ENCODE data around the gene TLE2. TPM values are rescaled to one million over a fixed set of nuclear protein-coding genes. Genes with fewer than 3 reads are reported as not detected.

Gene TLE2
- total RNA-seq, 1 experiment from 2014 or later = 19.2 TPM

GRCh38 chr19:2986951-2987524, 42.0 kb downstream of the TLE2 start:
- Histone ChIP-seq H3K4me1 (replicated peaks) (peaks cover 21% of the 10 kb centered on the region), H3K27me3 (replicated peaks) (no peaks in the 10 kb centered on the region), H3K9me3 (replicated peaks) (no peaks in the 10 kb centered on the region), H3K27ac (no peak overlapping the region), H3K4me3 (no peak overlapping the region), H3K36me3 (no peaks in the 10 kb centered on the region)
- no peak for DNase-seq (ENCODE audit: low read depth in 1 of 2, low spot score in 2 of 2)

- Histone ChIP-seq H3K9me3 (replicated peaks) (no peaks in the 10 kb centered on the region), H3K27me3 (replicated peaks) (no peaks in the 10 kb centered on the region), H3K36me3 (no peaks in the 10 kb centered on the region), H3K4me1 (replicated peaks) (peaks cover 21% of the 10 kb centered on the region), H3K4me3 (peak overlapping the region; percentile 40), H3K27ac (no peak overlapping the region)
- DNase-seq (ENCODE audit: low read depth in 1 of 2, low spot score in 2 of 2) = no peak
Measured at GRCh38 chr19:2984215-2984528, 44.9 kb downstream of the TLE2 start.

- Histone ChIP-seq H3K4me1 (replicated peaks) (peaks cover 21% of the 10 kb centered on the region), H3K27me3 (replicated peaks) (no peaks in the 10 kb centered on the region), H3K27ac (no peak overlapping the region), H3K9me3 (replicated peaks) (no peaks in the 10 kb centered on the region), H3K4me3 (peak overlapping the region; percentile 40), H3K36me3 (no peaks in the 10 kb centered on the region)
- peak; percentile 54 to 58 for DNase-seq (ENCODE audit: low read depth in 1 of 2, low spot score in 2 of 2)
Measured at GRCh38 chr19:2983351-2984214, 45.5 kb downstream of the TLE2 start.

GRCh38 chr19:2982983-2983350, 46.1 kb downstream of the TLE2 start:
- Histone ChIP-seq H3K4me1 (replicated peaks) (peaks cover 23% of the 10 kb centered on the region), H3K27me3 (replicated peaks) (no peaks in the 10 kb centered on the region), H3K4me3 (no peak overlapping the region), H3K9me3 (replicated peaks) (no peaks in the 10 kb centered on the region), H3K27ac (no peak overlapping the region), H3K36me3 (no peaks in the 10 kb centered on the region)
- no peak for DNase-seq (ENCODE audit: low read depth in 1 of 2, low spot score in 2 of 2)

GRCh38 chr19:2982561-2982960, 46.5 kb downstream of the TLE2 start:
- Histone ChIP-seq H3K4me1 (replicated peaks) (peaks cover 27% of the 10 kb centered on the region), H3K4me3 (no peak overlapping the region), H3K9me3 (replicated peaks) (no peaks in the 10 kb centered on the region), H3K36me3 (no peaks in the 10 kb centered on the region), H3K27ac (no peak overlapping the region), H3K27me3 (replicated peaks) (no peaks in the 10 kb centered on the region)
- no peak for DNase-seq (ENCODE audit: low read depth in 1 of 2, low spot score in 2 of 2)

GRCh38 chr19:2981898-2982297, 47.2 kb downstream of the TLE2 start:
- no peaks in the 10 kb centered on the region for H3K9me3 ChIP-seq (replicated peaks)
- peaks cover 29% of the 10 kb centered on the region for H3K4me1 ChIP-seq (replicated peaks)
- no peak overlapping the region for H3K27ac ChIP-seq
- DNase-seq (ENCODE audit: low read depth in 1 of 2, low spot score in 2 of 2) = no peak
- H3K36me3 ChIP-seq = no peaks in the 10 kb centered on the region
- H3K4me3 ChIP-seq = no peak overlapping the region
- no peaks in the 10 kb centered on the region for H3K27me3 ChIP-seq (replicated peaks)

GRCh38 chr19:2978772-2979171, 50.3 kb downstream of the TLE2 start:
- DNase-seq (ENCODE audit: low read depth in 1 of 2, low spot score in 2 of 2) = no peak
- Histone ChIP-seq H3K4me3 (no peak overlapping the region), H3K9me3 (replicated peaks) (no peaks in the 10 kb centered on the region), H3K4me1 (replicated peaks) (peaks cover 26% of the 10 kb centered on the region), H3K27me3 (replicated peaks) (no peaks in the 10 kb centered on the region), H3K36me3 (no peaks in the 10 kb centered on the region), H3K27ac (no peak overlapping the region)

- no peaks in the 10 kb centered on the region for H3K27me3 ChIP-seq (replicated peaks)
- H3K36me3 ChIP-seq = no peaks in the 10 kb centered on the region
- no peaks in the 10 kb centered on the region for H3K9me3 ChIP-seq (replicated peaks)
- H3K4me1 ChIP-seq (replicated peaks) = peaks cover 21% of the 10 kb centered on the region
- DNase-seq (ENCODE audit: low read depth in 1 of 2, low spot score in 2 of 2) = no peak
- H3K4me3 ChIP-seq = no peak overlapping the region
- no peak overlapping the region for H3K27ac ChIP-seq
Measured at GRCh38 chr19:2978166-2978767, 50.8 kb downstream of the TLE2 start.

GRCh38 chr19:2977746-2978138, 51.3 kb downstream of the TLE2 start:
- Histone ChIP-seq H3K27me3 (replicated peaks) (no peaks in the 10 kb centered on the region), H3K4me1 (replicated peaks) (peaks cover 15% of the 10 kb centered on the region), H3K36me3 (no peaks in the 10 kb centered on the region), H3K27ac (0 out of 2 replicates have a peak overlapping the region, but pooled peaks have one; percentile 5), H3K4me3 (peak overlapping the region; percentile 44), H3K9me3 (replicated peaks) (no peaks in the 10 kb centered on the region)
- no peak for DNase-seq (ENCODE audit: low read depth in 1 of 2, low spot score in 2 of 2)

GRCh38 chr19:2977001-2977745, 51.9 kb downstream of the TLE2 start, which contains the start of gene TLE6:
TLE6 (plus strand) TSS chr19:2977564; CDS start chr19:2978234, 670 bp downstream.
- Histone ChIP-seq H3K27me3 (replicated peaks) (no peaks in the 10 kb centered on the region), H3K27ac (0 out of 2 replicates have a peak within 1 kb of the TSS, but pooled peaks have one; percentile 5), H3K4me3 (peak within 1 kb of the TSS; percentile 44), H3K36me3 (no peaks in the 10 kb centered on the region), H3K9me3 (replicated peaks) (no peaks in the 10 kb centered on the region), H3K4me1 (replicated peaks) (peaks cover 15% of the 10 kb centered on the region)
- DNase-seq (ENCODE audit: low read depth in 1 of 2, low spot score in 2 of 2) = peak; percentile 94 to 98

GRCh38 chr19:2976609-2977000, 52.5 kb downstream of the TLE2 start:
- peaks cover 19% of the 10 kb centered on the region for H3K4me1 ChIP-seq (replicated peaks)
- DNase-seq (ENCODE audit: low read depth in 1 of 2, low spot score in 2 of 2) = no peak

GRCh38 chr19:2974342-2975041, 54.6 kb downstream of the TLE2 start:
- Histone ChIP-seq H3K4me3 (no peak overlapping the region), H3K27me3 (replicated peaks) (no peaks in the 10 kb centered on the region), H3K4me1 (replicated peaks) (peaks cover 23% of the 10 kb centered on the region), H3K27ac (no peak overlapping the region), H3K9me3 (replicated peaks) (no peaks in the 10 kb centered on the region), H3K36me3 (no peaks in the 10 kb centered on the region)
- DNase-seq (ENCODE audit: low read depth in 1 of 2, low spot score in 2 of 2) = no peak

More at GRCh38 chr19:2976609-2977000, 52.5 kb downstream of the TLE2 start:
- H3K36me3 ChIP-seq = no peaks in the 10 kb centered on the region
- H3K27me3 ChIP-seq (replicated peaks) = no peaks in the 10 kb centered on the region
- H3K9me3 ChIP-seq (replicated peaks) = no peaks in the 10 kb centered on the region
- H3K4me3 ChIP-seq = peak overlapping the region; percentile 44
- H3K27ac ChIP-seq = no peak overlapping the region

GRCh38 chr19:2973229-2973628, 55.9 kb downstream of the TLE2 start:
- Histone ChIP-seq H3K27ac (no peak overlapping the region), H3K4me3 (no peak overlapping the region), H3K4me1 (replicated peaks) (peaks cover 23% of the 10 kb centered on the region), H3K36me3 (no peaks in the 10 kb centered on the region), H3K27me3 (replicated peaks) (no peaks in the 10 kb centered on the region), H3K9me3 (replicated peaks) (no peaks in the 10 kb centered on the region)
- DNase-seq (ENCODE audit: low read depth in 1 of 2, low spot score in 2 of 2) = no peak
